SJCRH30 (cell line): ENCODE data around the gene PC. TPM values are rescaled to one million over a fixed set of nuclear protein-coding genes. Genes with fewer than 3 reads are reported as not detected.
A peak's percentile ranks its signal among the peaks of the same experiment; 100 is the strongest.

ENCODE experiments used
- DNase-seq, 2 experiments: peaks; one replicate each; pipeline ENCODE4 v3.0.0-alpha.2; 2015 to 2020
- H3K27ac ChIP-seq: fragments of 250-450 bp; sonication (Bioruptor Pico); 2 replicates; pipeline ENCODE4 v1.5.1; 2020; ENCODE audit warnings: mild to moderate bottlenecking, moderate library complexity
- H3K27me3 ChIP-seq: fragments of 250-450 bp; sonication (Bioruptor Pico); 2 replicates; pipeline ENCODE4 v1.5.1; 2020; ENCODE audit warnings: mild to moderate bottlenecking, moderate library complexity
- H3K36me3 ChIP-seq: fragments of 250-450 bp; sonication (Bioruptor Pico); 2 replicates; pipeline ENCODE4 v1.5.1; 2020; ENCODE audit warnings: mild to moderate bottlenecking, moderate library complexity
- H3K4me1 ChIP-seq: fragments of 250-450 bp; sonication (Bioruptor Pico); 2 replicates; pipeline ENCODE4 v1.5.1; 2020; ENCODE audit warnings: mild to moderate bottlenecking, moderate library complexity
- H3K4me3 ChIP-seq: fragments of 250-450 bp; sonication (Bioruptor Pico); 2 replicates; pipeline ENCODE4 v1.5.1; 2020; ENCODE audit warnings: mild to moderate bottlenecking, moderate library complexity
- H3K9me3 ChIP-seq: fragments of 250-450 bp; sonication (Bioruptor Pico); replicated peaks from 2 replicates; pipeline ENCODE4 v1.5.1; 2020; ENCODE audit warnings: mild to moderate bottlenecking, moderate library complexity
- total RNA-seq: library from RNA; depleted of rRNA; stranded (reverse); fragments of >200 nt; shearing (Covaris generic); gene quantifications from 2 replicates; pipeline ENCODE4 v1.2.3, GENCODE V29; 2014

The PC gene
- total RNA-seq, 1 experiment from 2014 or later, result 22.9 TPM

DNA sequence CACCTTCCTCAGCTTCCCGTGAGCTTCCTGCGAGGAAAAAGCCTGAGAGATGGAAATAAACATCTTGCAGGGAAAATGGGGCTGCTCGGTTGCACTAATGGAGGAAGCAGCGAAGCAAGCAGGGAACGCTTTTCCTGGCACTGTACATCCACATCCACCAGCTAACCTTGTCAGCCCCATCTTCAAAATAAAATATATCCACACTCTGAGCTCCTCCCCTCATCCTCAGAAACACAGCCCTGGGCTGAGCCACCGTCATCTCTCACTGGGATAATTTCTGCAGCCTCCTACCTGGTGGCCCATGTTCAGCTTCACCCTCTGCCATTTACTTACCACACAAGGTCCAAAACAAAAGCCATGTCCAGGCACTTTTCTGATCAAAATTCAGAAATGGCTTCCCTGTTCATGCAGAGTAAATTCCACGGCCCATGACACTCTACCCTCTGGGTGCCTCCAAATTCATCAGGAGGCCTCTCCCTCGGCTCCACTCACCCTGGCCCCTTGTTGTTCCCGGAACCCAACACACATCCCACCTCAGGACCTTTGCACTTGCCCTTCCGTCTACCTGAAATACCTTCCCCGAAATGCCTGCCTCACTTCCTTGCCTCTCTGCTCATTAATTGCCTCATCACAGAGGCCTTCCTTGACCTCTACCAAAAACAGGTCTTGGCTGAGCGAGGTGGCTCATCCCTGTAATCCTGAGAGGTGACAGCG is 29.9 kb upstream of the PC start:
- Histone ChIP-seq H3K36me3 (no peaks in the 10 kb centered on the region), H3K27me3 (no peaks in the 10 kb centered on the region), H3K4me3 (no peak overlapping the region), H3K9me3 (no peaks in the 10 kb centered on the region), H3K4me1 (no peaks in the 10 kb centered on the region), H3K27ac (no peak overlapping the region)
- no peak for DNase-seq

DNA sequence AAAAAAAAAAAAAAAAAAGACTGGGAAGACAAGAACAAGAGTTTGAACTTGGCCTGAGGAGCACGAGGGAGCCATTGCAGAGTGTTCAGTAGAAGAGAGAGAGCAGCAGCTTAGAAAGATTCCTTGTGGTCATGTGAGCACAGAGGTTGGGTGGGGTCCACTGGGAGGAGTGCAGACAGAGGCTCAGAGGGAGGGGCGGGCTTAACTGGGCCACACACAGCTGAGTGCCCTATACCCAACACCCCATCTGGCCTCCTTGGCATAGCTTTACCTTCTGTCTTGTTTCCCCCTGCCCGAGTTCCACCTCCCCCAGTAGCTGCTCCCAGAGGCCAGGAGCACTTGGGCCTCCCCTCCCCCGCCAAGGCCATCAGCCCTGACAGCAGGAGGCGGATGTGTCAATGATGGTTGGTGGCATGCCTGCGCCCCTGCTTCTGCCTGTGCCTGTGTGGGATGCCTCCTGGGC is 29.0 kb upstream of the PC start:
- no peak overlapping the region for H3K27ac ChIP-seq
- H3K4me1 ChIP-seq, result peaks cover 1% of the 10 kb centered on the region; the same call in 1 of the 2 replicates
- H3K36me3 ChIP-seq, result no peaks in the 10 kb centered on the region
- no peak for DNase-seq
- H3K9me3 ChIP-seq, result no peaks in the 10 kb centered on the region
- no peak overlapping the region for H3K4me3 ChIP-seq
- no peaks in the 10 kb centered on the region for H3K27me3 ChIP-seq

DNA sequence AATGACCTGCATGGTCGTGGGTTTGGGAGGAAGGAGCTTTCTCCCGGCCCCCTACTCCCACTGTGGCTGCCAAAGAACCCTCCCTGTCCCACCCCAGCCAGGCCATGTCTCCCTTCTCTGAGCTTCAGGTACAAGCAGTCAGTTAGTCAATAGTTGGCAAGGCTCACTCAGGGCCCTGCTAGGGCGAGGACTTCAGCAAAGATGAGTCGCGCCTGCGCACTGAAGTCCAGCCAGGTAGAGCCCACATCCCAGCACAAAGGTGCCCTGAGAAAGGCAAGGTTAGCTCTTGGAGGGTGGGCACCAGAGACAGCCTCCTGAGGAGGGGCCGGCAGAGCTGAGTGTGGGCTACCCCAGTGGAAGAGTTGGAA is 28.0 kb upstream of the PC start:
- no peak for DNase-seq
- Histone ChIP-seq H3K4me3 (no peak overlapping the region), H3K4me1 (peaks cover 4% of the 10 kb centered on the region; the same call in 1 of the 2 replicates), H3K27me3 (no peaks in the 10 kb centered on the region), H3K27ac (no peak overlapping the region), H3K36me3 (no peaks in the 10 kb centered on the region), H3K9me3 (no peaks in the 10 kb centered on the region)

DNA sequence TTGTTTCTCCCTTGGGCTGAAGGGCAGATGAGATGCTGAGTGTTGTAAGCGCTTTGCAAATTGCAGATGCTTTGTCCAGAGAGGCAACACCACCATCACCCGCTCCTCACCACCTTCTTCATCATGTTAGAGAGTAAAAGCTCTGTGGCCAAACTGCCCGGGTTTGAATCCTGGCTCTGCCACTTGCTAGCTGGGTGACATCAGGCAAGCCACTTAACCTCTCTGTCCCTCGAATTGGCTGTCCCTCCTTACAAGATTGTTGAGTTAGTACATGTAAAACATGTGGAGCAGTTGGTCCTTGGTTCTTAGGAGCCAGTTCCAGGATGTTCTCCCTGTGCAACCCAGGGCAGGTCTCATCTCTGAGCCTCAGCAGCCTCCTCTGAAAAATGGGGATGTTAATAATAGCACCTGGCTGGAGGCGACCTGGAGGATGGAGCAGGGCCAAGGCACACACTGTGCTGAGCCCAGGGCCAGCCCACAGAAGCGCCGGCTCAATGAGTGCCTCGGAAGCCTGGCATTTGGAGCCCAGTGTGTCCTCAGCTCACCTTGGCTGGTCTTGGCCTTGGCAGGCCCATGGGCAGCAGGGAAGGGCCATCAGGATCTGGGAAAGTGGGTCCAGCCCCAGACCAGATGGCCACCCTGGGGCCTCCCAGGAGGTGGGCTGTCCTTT is 27.5 kb upstream of the PC start:
- H3K4me1 ChIP-seq, result peaks cover 4% of the 10 kb centered on the region; the same call in 1 of the 2 replicates
- no peaks in the 10 kb centered on the region for H3K36me3 ChIP-seq
- DNase-seq, result no peak
- H3K9me3 ChIP-seq, result no peaks in the 10 kb centered on the region
- no peak overlapping the region for H3K27ac ChIP-seq
- no peak overlapping the region for H3K4me3 ChIP-seq
- no peaks in the 10 kb centered on the region for H3K27me3 ChIP-seq

DNA sequence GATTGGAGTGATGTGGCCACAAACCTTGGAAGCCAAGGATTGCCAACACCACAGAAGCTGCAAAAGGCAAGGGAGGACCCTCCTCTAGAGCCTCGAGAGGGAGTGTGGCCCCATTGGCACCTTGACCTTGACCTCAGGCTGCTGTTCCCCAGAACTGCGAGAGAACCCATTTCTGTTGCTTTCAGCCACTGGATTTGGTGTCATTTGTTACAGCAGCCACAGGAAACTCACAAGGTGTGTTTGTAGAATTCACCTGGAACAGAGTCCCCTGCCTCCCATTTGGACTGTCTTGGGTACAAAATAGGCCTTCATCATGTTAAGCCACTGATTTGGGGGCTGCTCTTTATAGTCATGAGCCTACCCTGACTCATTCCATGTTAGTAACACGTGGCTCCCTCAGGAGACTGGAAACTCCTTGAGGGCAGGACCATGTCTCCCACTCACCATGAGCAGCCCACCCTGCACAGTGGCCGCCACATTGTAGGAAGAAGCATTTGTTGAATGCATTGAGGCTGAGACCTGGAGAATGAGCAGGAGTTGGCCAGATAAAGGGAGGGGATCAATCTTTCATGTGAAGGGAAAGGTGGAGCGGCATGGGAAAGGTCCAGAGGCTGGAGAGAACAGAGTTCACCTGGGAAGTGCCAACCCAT is 25.2 kb upstream of the PC start:
- no peaks in the 10 kb centered on the region for H3K27me3 ChIP-seq
- H3K4me1 ChIP-seq, result peaks cover 4% of the 10 kb centered on the region; the same call in 1 of the 2 replicates
- no peaks in the 10 kb centered on the region for H3K36me3 ChIP-seq
- no peak overlapping the region for H3K27ac ChIP-seq
- DNase-seq, result no peak
- H3K9me3 ChIP-seq, result no peaks in the 10 kb centered on the region
- H3K4me3 ChIP-seq, result no peak overlapping the region

DNA sequence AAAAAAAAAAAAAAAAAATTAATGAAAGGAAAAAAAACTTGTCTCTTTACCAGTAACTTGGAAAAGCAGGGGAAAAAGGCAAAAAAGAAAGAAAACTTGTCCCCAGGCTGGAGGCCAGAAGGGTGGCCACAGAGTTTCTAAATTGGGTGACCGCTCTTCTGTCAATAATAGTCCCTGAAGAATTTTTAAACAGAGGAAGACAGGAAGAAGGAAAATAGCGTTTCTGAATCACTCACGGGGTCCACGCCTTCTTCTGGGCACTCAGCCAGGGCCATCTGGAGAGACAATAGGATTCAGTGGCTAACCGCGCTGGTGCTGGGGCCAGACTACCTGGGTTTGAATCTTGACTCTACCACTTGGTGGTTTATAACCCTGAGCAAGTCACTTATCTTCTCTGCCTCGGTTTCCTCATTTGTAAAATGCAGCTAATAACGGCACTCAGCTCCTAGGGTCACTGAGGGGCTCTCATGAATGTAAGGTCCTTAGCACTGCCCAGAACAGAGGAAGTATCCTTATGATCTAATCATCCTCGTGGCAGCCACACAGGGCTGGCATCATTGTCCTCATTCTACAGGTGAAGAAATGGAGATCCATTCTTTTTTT is 23.9 kb upstream of the PC start:
- H3K4me3 ChIP-seq, result no peak overlapping the region
- peak; percentile 80 to 84 for DNase-seq
- no peaks in the 10 kb centered on the region for H3K27me3 ChIP-seq

DNA sequence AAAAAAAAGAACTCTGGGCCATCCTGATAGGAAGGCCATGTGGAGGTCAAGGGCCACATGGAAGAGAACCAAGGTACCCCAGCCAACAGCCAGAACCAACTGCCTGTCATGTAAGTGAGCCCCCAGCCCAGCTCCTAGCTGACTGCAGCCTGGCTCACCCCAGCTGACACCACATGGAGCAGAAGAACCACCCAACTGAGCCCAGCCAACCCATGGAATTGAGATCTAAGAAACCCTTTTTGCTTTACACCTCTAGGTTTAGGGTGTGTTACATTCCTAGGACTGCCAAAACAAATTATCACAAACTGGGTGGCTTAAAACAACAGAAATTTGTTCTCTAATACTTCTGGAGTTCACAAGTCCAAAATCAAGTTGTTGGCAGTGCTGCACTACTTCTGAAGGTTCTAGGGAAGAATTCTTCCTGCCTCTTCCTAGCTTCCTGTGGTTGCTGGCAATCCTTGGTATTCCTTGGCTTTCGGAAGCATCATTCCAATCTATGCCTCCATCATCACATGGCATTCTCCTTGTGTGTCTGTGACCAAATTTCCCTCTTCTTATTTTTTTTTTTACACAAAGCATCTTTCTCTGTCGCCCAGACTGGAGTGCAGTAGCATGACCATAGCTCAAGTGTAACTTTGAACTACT is 21.3 kb upstream of the PC start:
- no peaks in the 10 kb centered on the region for H3K36me3 ChIP-seq
- H3K4me3 ChIP-seq, result no peak overlapping the region
- no peak for DNase-seq
- H3K27me3 ChIP-seq, result no peaks in the 10 kb centered on the region
- no peaks in the 10 kb centered on the region for H3K9me3 ChIP-seq
- H3K4me1 ChIP-seq, result peaks cover 4% of the 10 kb centered on the region; the same call in 1 of the 2 replicates
- no peak overlapping the region for H3K27ac ChIP-seq

More for the DNA sequence above, 23.9 kb upstream of the PC start:
- no peaks in the 10 kb centered on the region for H3K36me3 ChIP-seq
- no peaks in the 10 kb centered on the region for H3K9me3 ChIP-seq
- H3K27ac ChIP-seq, result no peak overlapping the region
- peaks cover 4% of the 10 kb centered on the region; the same call in 1 of the 2 replicates for H3K4me1 ChIP-seq

DNA sequence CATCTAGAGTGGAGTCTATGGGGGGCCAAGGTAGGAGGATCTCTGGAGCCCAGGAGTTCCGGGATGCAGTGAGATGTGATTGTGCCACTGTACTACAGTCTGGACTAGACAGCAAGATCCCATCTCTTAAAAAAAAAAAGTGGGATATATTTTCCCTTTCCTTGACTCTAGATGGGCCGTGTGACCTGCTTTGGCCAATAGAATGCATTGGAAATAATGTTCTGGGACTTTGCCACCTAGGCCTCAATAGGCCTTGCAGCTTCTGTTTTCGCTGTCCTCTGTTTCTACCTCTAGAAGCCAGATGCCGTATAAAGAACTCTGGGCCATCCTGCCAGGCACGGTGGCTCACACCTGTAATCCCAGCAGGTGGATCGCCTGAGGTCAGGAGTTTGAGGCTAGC is 20.5 kb upstream of the PC start:
- Histone ChIP-seq H3K4me3 (no peak overlapping the region), H3K27ac (no peak overlapping the region), H3K9me3 (no peaks in the 10 kb centered on the region), H3K36me3 (no peaks in the 10 kb centered on the region), H3K27me3 (no peaks in the 10 kb centered on the region), H3K4me1 (peaks cover 4% of the 10 kb centered on the region; the same call in 1 of the 2 replicates)
- DNase-seq, result no peak

DNA sequence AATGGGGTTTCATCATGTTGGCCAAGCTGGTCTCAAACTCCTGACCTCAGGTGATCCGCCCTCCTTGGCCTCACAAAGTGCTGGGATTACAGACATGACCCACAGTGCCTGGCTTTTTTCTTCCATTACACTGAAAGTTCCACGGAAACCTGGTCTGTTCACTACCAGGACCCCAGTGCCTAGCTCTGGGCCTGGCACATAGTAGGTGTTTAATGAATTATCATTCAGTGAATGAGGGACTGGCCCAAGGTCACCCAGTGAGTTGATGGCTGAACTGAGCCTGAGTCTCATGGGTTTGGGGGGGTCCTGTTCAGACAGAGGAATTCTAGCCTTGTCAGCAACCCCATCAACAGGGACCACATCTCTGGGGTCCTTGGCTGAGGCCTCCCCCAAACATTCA is 20.0 kb upstream of the PC start:
- H3K27me3 ChIP-seq, result no peaks in the 10 kb centered on the region
- no peaks in the 10 kb centered on the region for H3K36me3 ChIP-seq
- H3K9me3 ChIP-seq, result no peaks in the 10 kb centered on the region
- no peak overlapping the region for H3K27ac ChIP-seq
- DNase-seq, result no peak
- no peak overlapping the region for H3K4me3 ChIP-seq
- peaks cover 4% of the 10 kb centered on the region; the same call in 1 of the 2 replicates for H3K4me1 ChIP-seq

DNA sequence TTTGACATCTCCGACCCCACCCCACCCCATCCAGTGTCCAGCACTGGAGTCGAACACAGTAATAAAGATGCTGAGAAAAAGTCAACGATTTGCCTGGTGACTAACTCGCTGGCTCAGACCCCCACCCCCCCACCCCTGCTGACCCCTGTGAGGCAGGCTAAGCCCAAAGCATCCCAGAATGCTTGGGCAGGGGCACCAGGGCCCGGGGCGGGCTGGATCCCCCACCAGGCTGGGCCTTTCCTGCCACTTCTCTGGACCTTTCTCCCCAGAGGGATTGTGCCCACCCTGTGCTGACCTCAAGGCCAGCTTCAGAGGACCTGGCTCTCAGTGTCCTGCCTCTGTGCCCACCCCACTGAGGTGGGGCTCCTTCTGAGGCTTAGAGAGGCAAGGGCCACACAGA is 18.7 kb upstream of the PC start:
- H3K27ac ChIP-seq, result no peak overlapping the region
- H3K27me3 ChIP-seq, result no peaks in the 10 kb centered on the region
- DNase-seq, result no peak
- no peaks in the 10 kb centered on the region for H3K36me3 ChIP-seq
- H3K4me3 ChIP-seq, result no peak overlapping the region
- H3K9me3 ChIP-seq, result no peaks in the 10 kb centered on the region
- no peaks in the 10 kb centered on the region for H3K4me1 ChIP-seq

DNA sequence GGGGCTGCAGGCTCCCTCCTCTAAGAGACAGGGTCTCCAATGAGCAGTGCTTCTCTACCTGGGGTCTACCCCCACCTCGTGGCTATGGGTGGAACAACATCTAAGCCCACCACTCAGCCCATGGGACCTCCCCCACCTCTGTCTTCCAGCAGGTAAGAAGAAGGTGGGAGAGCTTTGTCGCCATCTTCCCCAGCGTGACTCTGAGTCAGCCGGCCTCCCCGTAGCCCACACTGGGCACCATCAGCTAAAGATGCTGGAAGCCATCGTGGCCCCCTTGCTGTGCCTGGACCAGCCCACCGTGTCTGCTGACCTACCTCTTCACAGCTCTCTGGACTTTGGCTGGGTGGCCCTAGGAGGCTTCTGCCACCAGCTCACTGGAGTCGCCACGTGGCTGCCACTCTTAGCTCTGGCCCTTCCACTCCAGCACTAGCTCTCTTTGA is 17.9 kb upstream of the PC start:
- DNase-seq, result peak; percentile 29 to 59
- no peaks in the 10 kb centered on the region for H3K9me3 ChIP-seq

DNA sequence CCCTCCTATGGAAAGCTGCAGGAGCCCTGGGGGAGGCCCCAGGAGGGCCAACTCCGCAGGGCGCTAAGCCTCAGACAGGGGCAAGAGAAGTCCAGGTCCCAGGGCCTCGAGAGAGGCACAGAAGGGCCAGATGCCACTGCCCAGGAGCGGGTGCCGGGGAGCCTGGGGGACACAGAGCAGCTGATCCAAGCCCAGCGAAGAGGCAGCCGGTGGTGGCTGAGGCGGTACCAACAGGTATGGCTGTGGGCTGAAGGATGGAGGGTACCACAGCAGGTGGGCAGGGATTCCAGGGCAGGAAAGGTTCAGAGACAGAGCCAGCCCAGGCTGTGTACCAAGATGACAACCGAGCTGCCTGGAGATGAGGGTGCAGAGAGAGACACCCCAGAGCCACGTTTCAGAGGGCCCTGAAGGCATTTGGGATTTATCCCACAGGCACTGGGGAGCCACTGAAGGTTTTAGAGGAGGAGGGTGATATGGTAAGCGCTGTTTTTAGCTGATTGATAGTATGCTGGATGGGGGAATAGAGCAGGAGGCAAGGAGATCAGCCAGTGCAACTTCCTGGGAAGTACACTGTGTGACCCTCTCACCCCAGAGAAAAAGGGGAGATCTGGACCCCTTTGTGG is 17.3 kb upstream of the PC start:
- H3K27me3 ChIP-seq, result no peaks in the 10 kb centered on the region
- no peaks in the 10 kb centered on the region for H3K9me3 ChIP-seq
- no peaks in the 10 kb centered on the region for H3K36me3 ChIP-seq
- H3K4me1 ChIP-seq, result no peaks in the 10 kb centered on the region; the same call in 1 of the 2 replicates
- DNase-seq, result no peak
- no peak overlapping the region for H3K27ac ChIP-seq
- no peak overlapping the region for H3K4me3 ChIP-seq

More for the DNA sequence above, 17.9 kb upstream of the PC start:
- Histone ChIP-seq H3K4me3 (no peak overlapping the region), H3K4me1 (no peaks in the 10 kb centered on the region; the same call in 1 of the 2 replicates), H3K27me3 (no peaks in the 10 kb centered on the region), H3K36me3 (no peaks in the 10 kb centered on the region), H3K27ac (no peak overlapping the region)

DNA sequence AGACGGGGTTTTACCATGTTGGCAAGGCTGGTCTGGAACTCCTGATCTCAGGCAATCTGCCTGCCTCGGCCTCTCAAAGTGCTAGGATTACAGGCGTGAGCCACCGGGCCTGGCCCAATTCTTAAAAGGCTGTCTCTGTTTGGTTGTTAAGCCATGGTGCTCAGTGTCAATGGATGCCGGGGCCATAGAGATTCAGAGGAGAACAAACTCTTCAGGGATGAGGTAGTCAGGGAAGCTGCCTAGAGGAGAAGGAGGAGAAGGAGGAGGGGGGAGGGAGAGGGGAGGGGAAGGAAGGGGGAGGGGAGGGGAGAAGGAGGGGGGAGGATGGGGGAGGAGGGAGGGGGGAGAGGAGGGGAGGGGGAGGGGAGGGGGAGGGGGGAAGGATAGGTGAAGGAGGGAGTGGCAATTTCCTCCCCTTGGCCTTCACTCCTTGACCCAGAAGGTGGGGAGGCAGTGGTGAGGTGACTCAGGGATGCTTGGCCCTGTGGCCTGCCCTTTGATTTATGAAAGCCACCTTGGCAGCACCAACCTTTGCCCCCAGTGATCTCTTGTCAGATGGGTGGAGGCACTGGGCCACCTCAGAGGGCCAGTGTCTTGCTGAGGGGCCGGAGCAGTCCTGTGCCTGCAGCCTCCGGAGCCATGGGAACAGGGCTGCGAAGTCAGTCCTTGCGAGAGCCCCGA is 16.7 kb upstream of the PC start, which contains the start of gene C11orf86:
Gene C11orf86, plus strand, starts transcription at position 581 of the 681 bp plus-strand sequence. Its CDS starts 59 bp downstream, at position 640.
- Histone ChIP-seq H3K4me3 (no peak within 1 kb of the TSS), H3K36me3 (no peaks in the 10 kb centered on the region), H3K27me3 (no peaks in the 10 kb centered on the region), H3K9me3 (no peaks in the 10 kb centered on the region), H3K27ac (no peak within 1 kb of the TSS), H3K4me1 (no peaks in the 10 kb centered on the region; the same call in 1 of the 2 replicates)
- DNase-seq, result no peak
